Osteocyte (in vitro differentiated cells): Measurements from ENCODE around the gene PPP2R2D. TPM values are rescaled to one million over a fixed set of nuclear protein-coding genes. Genes with fewer than 3 reads are reported as not detected.
A peak's percentile ranks its signal among the peaks of the same experiment; 100 is the strongest.

Source experiments
- DNase-seq: peaks from one replicate; pipeline ENCODE4 v3.0.0; 2021; ENCODE audit warnings: mixed read lengths; ENCODE audit not compliant: unreplicated experiment; ENCODE audit errors: extremely low spot score
- H3K27ac Mint-ChIP-seq: one replicate; pipeline ENCODE4 v1.8.0; 2021; ENCODE audit warnings: mild to moderate bottlenecking, mixed read lengths; ENCODE audit not compliant: unreplicated experiment
- H3K27me3 Mint-ChIP-seq: one replicate; pipeline ENCODE4 v1.8.0; 2021; ENCODE audit warnings: mixed read lengths; ENCODE audit not compliant: unreplicated experiment
- H3K36me3 Mint-ChIP-seq: one replicate; pipeline ENCODE4 v1.8.0; 2021; ENCODE audit warnings: mixed read lengths; ENCODE audit not compliant: unreplicated experiment
- H3K4me1 Mint-ChIP-seq: one replicate; pipeline ENCODE4 v1.8.0; 2021; ENCODE audit warnings: mixed read lengths; ENCODE audit not compliant: unreplicated experiment
- H3K4me3 Mint-ChIP-seq: one replicate; pipeline ENCODE4 v1.8.0; 2021; ENCODE audit warnings: mild to moderate bottlenecking, moderate library complexity, mixed read lengths; ENCODE audit not compliant: unreplicated experiment
- H3K9me3 Mint-ChIP-seq: one replicate; pipeline ENCODE4 v1.8.0; 2021; ENCODE audit warnings: mixed read lengths; ENCODE audit not compliant: unreplicated experiment
- CTCF ChIP-seq: fragments of 200-600 bp; sonication (generic); IDR thresholded peaks from 2 replicates; pipeline ENCODE4 v1.5.0; 2021; ENCODE audit warnings: antibody characterized with exemption, mild to moderate bottlenecking, moderate library complexity
- long read RNA-seq: library from polyadenylated mRNA; unstranded; transcript quantifications from one replicate; pipeline ENCODE4 v2.0.0, GENCODE V29; 2021
- total RNA-seq: library from RNA; stranded (reverse); gene quantifications from 2 replicates; pipeline ENCODE4 v1.2.1, GENCODE V29; 2021

PPP2R2D gene
- total RNA-seq = 28.9 and 29.3 TPM in 2 replicates
- long read RNA-seq, full-length matches to known transcripts = 1 of 9 reads
- long read RNA-seq, partial matches to known transcripts = 3 of 9 reads
- long read RNA-seq, other reads (novel, unspliced or antisense) = 5 of 9 reads

GRCh38 chr10:131900350-131901152, at the start of gene PPP2R2D:
Gene PPP2R2D (plus strand): TSS chr10:131901008. CDS start chr10:131901149, 141 bp downstream.
- peak within 1 kb of the TSS; percentile 83 for H3K4me3 Mint-ChIP-seq
- peak; percentile 98 for DNase-seq
- TF ChIP-seq CTCF = no peak
- H3K27ac Mint-ChIP-seq = peak within 1 kb of the TSS; percentile 75
- peaks cover 26% of the 10 kb centered on the region for H3K4me1 Mint-ChIP-seq
- H3K36me3 Mint-ChIP-seq = no peaks in the 10 kb centered on the region
- peaks cover 20% of the 10 kb centered on the region for H3K27me3 Mint-ChIP-seq
- no peaks in the 10 kb centered on the region for H3K9me3 Mint-ChIP-seq

DNA sequence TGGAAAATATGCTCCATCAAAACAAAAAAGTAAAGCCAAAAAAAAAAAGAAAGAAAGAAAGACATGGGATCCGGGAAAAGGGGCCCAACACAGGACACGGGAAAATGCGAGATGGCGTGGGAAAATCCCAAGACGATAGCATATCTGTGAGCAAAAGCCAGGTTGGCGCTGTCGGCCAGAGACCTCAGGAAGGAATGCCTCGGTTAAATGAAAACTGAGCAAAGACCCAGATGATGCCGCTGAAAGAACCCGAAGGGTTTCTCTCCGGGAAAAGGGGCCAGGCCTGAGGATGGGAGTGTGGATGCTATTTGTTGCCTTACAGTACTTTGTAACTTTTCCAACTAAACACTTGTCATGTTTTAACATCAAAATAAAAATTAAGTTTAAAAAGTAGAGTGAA, 49.5 kb upstream of the PPP2R2D start:
- peaks cover 6% of the 10 kb centered on the region for H3K9me3 Mint-ChIP-seq
- no peaks in the 10 kb centered on the region for H3K4me1 Mint-ChIP-seq
- H3K27ac Mint-ChIP-seq = no peak overlapping the region
- no peaks in the 10 kb centered on the region for H3K27me3 Mint-ChIP-seq
- DNase-seq = no peak
- no peak for TF ChIP-seq CTCF
- H3K4me3 Mint-ChIP-seq = no peak overlapping the region
- no peaks in the 10 kb centered on the region for H3K36me3 Mint-ChIP-seq

GRCh38 chr10:131852176-131852822, 48.5 kb upstream of the PPP2R2D start:
- no peaks in the 10 kb centered on the region for H3K4me1 Mint-ChIP-seq
- H3K27ac Mint-ChIP-seq = no peak overlapping the region
- DNase-seq = peak; percentile 80
- no peaks in the 10 kb centered on the region for H3K27me3 Mint-ChIP-seq
- no peaks in the 10 kb centered on the region for H3K36me3 Mint-ChIP-seq
- H3K4me3 Mint-ChIP-seq = no peak overlapping the region
- H3K9me3 Mint-ChIP-seq = peaks cover 6% of the 10 kb centered on the region
- TF ChIP-seq CTCF = no peak

DNA sequence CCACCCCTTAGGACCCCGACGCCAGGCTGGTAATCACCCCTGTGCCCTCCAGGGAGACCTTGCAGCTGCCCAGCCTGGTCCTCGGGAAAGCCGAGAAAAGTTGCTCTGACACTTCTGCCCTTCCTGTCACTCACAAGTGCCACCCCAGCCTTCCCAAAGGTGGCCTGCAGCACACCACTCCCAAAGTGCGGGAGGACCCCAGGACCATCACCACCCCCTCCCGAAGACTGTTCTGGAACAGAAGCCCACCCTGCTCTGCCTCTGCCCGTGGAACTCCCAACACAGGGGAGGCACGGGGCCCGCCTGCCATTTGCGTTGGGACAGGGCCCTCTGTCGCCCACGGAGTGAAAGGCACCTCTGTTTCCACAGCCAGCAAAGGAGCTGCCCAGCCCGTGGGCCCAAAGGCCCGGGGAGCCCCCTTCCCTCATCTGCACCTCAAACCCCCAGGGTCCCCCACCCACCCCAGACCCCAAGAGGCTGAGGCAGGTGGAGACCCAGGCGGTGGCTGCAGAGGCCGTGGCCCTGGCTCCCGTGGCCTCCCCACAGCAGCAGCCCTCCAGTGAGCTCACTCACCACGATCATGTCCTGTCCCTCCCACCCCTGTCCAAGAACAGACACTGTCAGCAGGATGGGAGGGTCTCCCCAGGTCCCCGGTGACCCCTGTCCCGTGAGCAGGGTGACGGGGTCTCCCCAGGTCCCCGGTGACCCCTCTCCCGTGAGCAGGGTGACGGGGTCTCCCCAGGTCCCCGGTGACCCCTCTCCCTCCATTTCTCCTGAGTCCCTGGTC, 47.8 kb upstream of the PPP2R2D start:
- peak; percentile 80 for DNase-seq

More for the DNA sequence above, 47.8 kb upstream of the PPP2R2D start:
- peaks cover 6% of the 10 kb centered on the region for H3K9me3 Mint-ChIP-seq
- no peak overlapping the region for H3K4me3 Mint-ChIP-seq
- no peak overlapping the region for H3K27ac Mint-ChIP-seq
- H3K4me1 Mint-ChIP-seq = no peaks in the 10 kb centered on the region
- no peaks in the 10 kb centered on the region for H3K36me3 Mint-ChIP-seq
- no peak for TF ChIP-seq CTCF
- no peaks in the 10 kb centered on the region for H3K27me3 Mint-ChIP-seq
